SK-MEL-5 (cell line): Measurements from ENCODE around the gene CCDC80. TPM values are rescaled to one million over a fixed set of nuclear protein-coding genes. Genes with fewer than 3 reads are reported as not detected.

Experiments
- DNase-seq: peaks from one replicate; pipeline ENCODE4 v3.0.0-alpha.2; 2016; ENCODE audit warnings: low read depth, low spot score
- in situ Hi-C: cut with HindIII; loops from 2 replicates; pipeline ENCODE4 v1.10.0; 2016; ENCODE audit warnings: low sequenced_read_pairs, high pct_unique_total_duplicates, low pct_unique_long_range_greater_than_20kb
- total RNA-seq: library from RNA; depleted of rRNA; stranded (reverse); fragments of >200 nt; shearing (Covaris generic); gene quantifications from 2 replicates; pipeline ENCODE4 v1.2.3, GENCODE V29; 2014

Gene CCDC80
- total RNA-seq, 1 experiment from 2014 or later: 1.1 TPM

- in situ Hi-C loops: no loop called here
- no peak for DNase-seq
Measured at GRCh38 chr3:112640276-112640929, 540 bp downstream of the CCDC80 start.

- DNase-seq: no peak
- in situ Hi-C loops: no loop called here
Measured at GRCh38 chr3:112639455-112640225, 1.3 kb downstream of the CCDC80 start.

GRCh38 chr3:112638327-112639020 lies 2.5 kb downstream of the CCDC80 start:
- in situ Hi-C loops: no loop called here
- no peak for DNase-seq

GRCh38 chr3:112637700-112638099 lies 3.2 kb downstream of the CCDC80 start:
- no peak for DNase-seq
- in situ Hi-C loops: no loop called here

GRCh38 chr3:112635674-112636073 lies 5.3 kb downstream of the CCDC80 start:
- in situ Hi-C loops: no loop called here
- DNase-seq: peak; percentile 4

GRCh38 chr3:112634786-112635541 lies 6.0 kb downstream of the CCDC80 start:
- DNase-seq: no peak
- in situ Hi-C loops: no loop called here

- no peak for DNase-seq
- in situ Hi-C loops: no loop called here
Measured at GRCh38 chr3:112633757-112634156, 7.2 kb downstream of the CCDC80 start.

GRCh38 chr3:112633191-112633590 lies 7.8 kb downstream of the CCDC80 start:
- no peak for DNase-seq
- in situ Hi-C loops: no loop called here

- DNase-seq: no peak
- in situ Hi-C loops: no loop called here
Measured at GRCh38 chr3:112632596-112632995, 8.3 kb downstream of the CCDC80 start.

GRCh38 chr3:112631257-112631656 lies 9.7 kb downstream of the CCDC80 start:
- in situ Hi-C loops: no loop called here
- no peak for DNase-seq

- in situ Hi-C loops: no loop called here
- DNase-seq: no peak
Measured at GRCh38 chr3:112629425-112629824, 11.5 kb downstream of the CCDC80 start.

GRCh38 chr3:112627919-112628466 lies 12.9 kb downstream of the CCDC80 start:
- DNase-seq: no peak
- in situ Hi-C loops: no loop called here

GRCh38 chr3:112627419-112627818 lies 13.5 kb downstream of the CCDC80 start:
- no peak for DNase-seq
- in situ Hi-C loops: no loop called here

GRCh38 chr3:112623717-112624116 lies 17.2 kb downstream of the CCDC80 start:
- in situ Hi-C loops: no loop called here

GRCh38 chr3:112623213-112623612 lies 17.7 kb downstream of the CCDC80 start:
- in situ Hi-C loops: no loop called here
- DNase-seq: no peak

More at GRCh38 chr3:112623717-112624116, 17.2 kb downstream of the CCDC80 start:
- DNase-seq: no peak

GRCh38 chr3:112619295-112619694 lies 21.6 kb downstream of the CCDC80 start:
- in situ Hi-C loops: no loop called here
- no peak for DNase-seq

- in situ Hi-C loops: no loop called here
- no peak for DNase-seq
Measured at GRCh38 chr3:112617285-112617684, 23.7 kb downstream of the CCDC80 start.
